Fibroblast of villous mesenchyme (primary cell): ENCODE measurements around the gene SERPINA6. TPM values are rescaled to one million over a fixed set of nuclear protein-coding genes. Genes with fewer than 3 reads are reported as not detected.

Source experiments
- DNase-seq: peaks from one replicate; pipeline ENCODE4 v3.0.0-alpha.2; 2010; ENCODE audit warnings: low read depth
- H3K4me3 ChIP-seq: 2 replicates; pipeline ENCODE4 v1.5.1; 2011; ENCODE audit warnings: low read depth, mild to moderate bottlenecking, low read length
- CTCF ChIP-seq: IDR thresholded peaks from 2 replicates; pipeline ENCODE4 v1.5.1; 2012; ENCODE audit warnings: low read depth, mild to moderate bottlenecking, low read length; ENCODE audit not compliant: insufficient read depth
- total RNA-seq: library from RNA; depleted of rRNA; stranded (reverse); fragments of >200 nt; gene quantifications from 2 replicates; pipeline ENCODE4 v1.2.3, GENCODE V29; 2012

Gene SERPINA6
- total RNA-seq, 1 donor: not detected

GRCh38 chr14:94293578-94293924 is 29.6 kb downstream of the SERPINA6 start:
- no peak for DNase-seq
- TF ChIP-seq CTCF: no peak

GRCh38 chr14:94292872-94293577 is 30.1 kb downstream of the SERPINA6 start, which contains the start of gene SERPINA10:
TSS of gene SERPINA10 (minus strand) at chr14:94293268. CDS start at chr14:94290593, 2,675 bp downstream.
- no peak for TF ChIP-seq CTCF
- H3K4me3 ChIP-seq: no peak within 1 kb of the TSS
- no peak for DNase-seq

More at GRCh38 chr14:94293578-94293924, 29.6 kb downstream of the SERPINA6 start:
- H3K4me3 ChIP-seq: no peak overlapping the region

GRCh38 chr14:94292526-94292871 is 30.6 kb downstream of the SERPINA6 start:
- H3K4me3 ChIP-seq: no peak overlapping the region
- TF ChIP-seq CTCF: no peak
- DNase-seq: no peak

GRCh38 chr14:94291906-94292525 is 31.1 kb downstream of the SERPINA6 start:
- no peak for TF ChIP-seq CTCF
- H3K4me3 ChIP-seq: no peak overlapping the region
- DNase-seq: no peak

- TF ChIP-seq CTCF: no peak
- DNase-seq: no peak
- no peak overlapping the region for H3K4me3 ChIP-seq
Measured at GRCh38 chr14:94291159-94291905, 31.8 kb downstream of the SERPINA6 start.

- DNase-seq: no peak
- TF ChIP-seq CTCF: no peak
Measured at GRCh38 chr14:94290197-94290596, 32.9 kb downstream of the SERPINA6 start.

More at GRCh38 chr14:94290197-94290596, 32.9 kb downstream of the SERPINA6 start:
- H3K4me3 ChIP-seq: no peak overlapping the region
